ENCODE results near the gene EDNRA. TPM values are rescaled to one million over a fixed set of nuclear protein-coding genes. Genes with fewer than 3 reads are reported as not detected.

EDNRA gene
- total RNA-seq, 1 experiment from 2014 or later, result 0.73 TPM

DNA sequence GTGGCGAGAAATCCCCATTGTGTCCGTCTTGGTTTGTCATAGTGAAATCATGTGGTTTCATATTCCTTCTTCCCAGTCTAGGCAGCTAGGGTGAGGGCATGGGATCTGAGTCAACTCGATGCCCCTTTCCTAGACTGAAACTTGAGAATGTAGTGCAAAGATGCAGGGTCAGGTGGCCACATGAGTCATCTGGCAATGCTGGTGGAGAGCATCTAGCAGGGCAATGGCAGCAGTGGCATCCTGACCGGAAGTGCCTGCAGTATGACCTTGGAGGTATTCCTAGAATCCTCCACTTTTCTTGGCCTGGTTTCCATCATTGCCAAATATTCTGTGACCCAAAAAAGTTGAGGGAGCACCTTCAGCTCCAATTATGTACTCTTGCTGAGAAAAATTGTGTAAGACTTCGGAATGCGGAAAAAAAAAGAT is 97.2 kb downstream of the EDNRA start:
- no TSS peak for BruUV-seq (replicated peaks)
- intact Hi-C loops (cut with micrococcal nuclease; ENCODE audit: unreplicated experiment), result no loop called here
- H3K27me3 Mint-ChIP-seq (ENCODE audit: insufficient read depth, unreplicated experiment), result no peaks in the 10 kb centered on the region
- no peaks in the 10 kb centered on the region for H3K36me3 Mint-ChIP-seq (ENCODE audit: insufficient read depth, unreplicated experiment)
- Histone ChIP-seq H3K4me1 (peaks cover 4% of the 10 kb centered on the region), H3K27me3 (replicated peaks; ENCODE audit: control insufficient read depth, insufficient read depth, low read length) (no peaks in the 10 kb centered on the region), H3K4me3 (ENCODE audit: low read depth, low read length) (no peak overlapping the region), H3K9me3 (no peaks in the 10 kb centered on the region), H3K36me3 (ENCODE audit: control insufficient read depth, insufficient read depth, low read length) (no peaks in the 10 kb centered on the region)
- POLR2A ChIA-PET, result no interaction called here
- H3K27ac Mint-ChIP-seq (ENCODE audit: unreplicated experiment), result no peak overlapping the region
- peaks cover 6% of the 10 kb centered on the region for H3K4me1 Mint-ChIP-seq (ENCODE audit: low read depth, unreplicated experiment)
- TF ChIP-seq, protein P1, sequence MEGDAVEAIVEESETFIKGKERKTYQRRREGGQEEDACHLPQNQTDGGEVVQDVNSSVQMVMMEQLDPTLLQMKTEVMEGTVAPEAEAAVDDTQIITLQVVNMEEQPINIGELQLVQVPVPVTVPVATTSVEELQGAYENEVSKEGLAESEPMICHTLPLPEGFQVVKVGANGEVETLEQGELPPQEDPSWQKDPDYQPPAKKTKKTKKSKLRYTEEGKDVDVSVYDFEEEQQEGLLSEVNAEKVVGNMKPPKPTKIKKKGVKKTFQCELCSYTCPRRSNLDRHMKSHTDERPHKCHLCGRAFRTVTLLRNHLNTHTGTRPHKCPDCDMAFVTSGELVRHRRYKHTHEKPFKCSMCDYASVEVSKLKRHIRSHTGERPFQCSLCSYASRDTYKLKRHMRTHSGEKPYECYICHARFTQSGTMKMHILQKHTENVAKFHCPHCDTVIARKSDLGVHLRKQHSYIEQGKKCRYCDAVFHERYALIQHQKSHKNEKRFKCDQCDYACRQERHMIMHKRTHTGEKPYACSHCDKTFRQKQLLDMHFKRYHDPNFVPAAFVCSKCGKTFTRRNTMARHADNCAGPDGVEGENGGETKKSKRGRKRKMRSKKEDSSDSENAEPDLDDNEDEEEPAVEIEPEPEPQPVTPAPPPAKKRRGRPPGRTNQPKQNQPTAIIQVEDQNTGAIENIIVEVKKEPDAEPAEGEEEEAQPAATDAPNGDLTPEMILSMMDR (IDR thresholded peaks at IDR 0.05; ENCODE audit: insufficient read depth in 1 of 2, low read depth in 1 of 2, low read length in 1 of 2, severe bottlenecking in 1 of 2, unreplicated experiment in 1 of 2), result no peak
- CTCF ChIA-PET, result interaction anchor here (0.8 kb wide), 1 partner anchor 289 kb away, joined by 3 read pairs; no protein-coding TSS in a partner anchor
- DNase-seq, result no peak
- H3K4me3 Mint-ChIP-seq (ENCODE audit: unreplicated experiment), result no peak overlapping the region
- H3K9me3 Mint-ChIP-seq (ENCODE audit: unreplicated experiment), result no peaks in the 10 kb centered on the region

DNA sequence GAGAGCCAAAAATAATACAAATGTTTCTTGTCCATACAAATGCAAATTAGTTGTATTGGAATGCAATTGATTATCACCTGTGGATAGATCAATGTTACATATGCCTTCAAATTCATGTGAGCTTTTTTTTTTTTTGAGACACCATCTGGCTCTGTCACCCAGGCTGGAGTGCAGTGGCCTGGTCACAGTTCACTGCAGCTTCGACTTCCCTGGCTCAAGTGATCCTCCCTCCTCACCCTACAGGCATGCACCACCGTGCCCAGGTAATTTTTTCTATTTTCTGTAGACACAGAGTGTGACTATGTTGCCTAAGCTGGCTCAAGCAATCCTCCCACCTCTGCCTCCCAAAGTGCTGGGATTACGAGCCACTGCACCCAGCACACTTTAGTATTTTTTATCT is 97.7 kb downstream of the EDNRA start:
- peaks cover 7% of the 10 kb centered on the region for H3K4me1 ChIP-seq

DNA sequence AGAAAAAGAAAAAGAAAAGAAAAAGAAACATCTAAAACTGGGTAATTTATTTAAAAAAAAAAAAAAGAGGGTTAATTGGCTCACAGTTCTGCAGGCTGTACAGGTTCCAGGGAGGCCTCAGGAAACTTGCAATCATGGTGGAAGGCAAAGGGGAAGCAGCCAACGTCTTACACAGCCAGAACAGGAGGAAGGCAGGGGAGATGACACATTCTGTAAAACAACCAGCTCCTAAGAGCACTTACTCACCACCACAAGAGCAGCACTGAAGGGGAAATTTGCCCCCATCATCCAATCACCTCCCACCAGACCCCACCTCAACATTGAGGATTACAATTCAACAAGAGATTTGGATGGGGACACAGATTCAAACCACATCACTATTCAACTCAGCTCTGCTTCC is 99.5 kb downstream of the EDNRA start:
- Mint-ChIP-seq H3K36me3 (ENCODE audit: insufficient read depth, unreplicated experiment) (no peaks in the 10 kb centered on the region), H3K4me1 (ENCODE audit: low read depth, unreplicated experiment) (peaks cover 7% of the 10 kb centered on the region), H3K27ac (ENCODE audit: unreplicated experiment) (no peak overlapping the region), H3K9me3 (ENCODE audit: unreplicated experiment) (no peaks in the 10 kb centered on the region), H3K27me3 (ENCODE audit: insufficient read depth, unreplicated experiment) (no peaks in the 10 kb centered on the region), H3K4me3 (ENCODE audit: unreplicated experiment) (no peak overlapping the region)
- H3K36me3 ChIP-seq (ENCODE audit: control insufficient read depth, insufficient read depth, low read length), result no peaks in the 10 kb centered on the region
- H3K27me3 ChIP-seq (replicated peaks; ENCODE audit: control insufficient read depth, insufficient read depth, low read length), result no peaks in the 10 kb centered on the region
- H3K4me3 ChIP-seq (ENCODE audit: low read depth, low read length), result no peak overlapping the region
- ChIA-PET POLR2A (no interaction called here), CTCF (interaction anchor here (0.6 kb wide), 2 partner anchors 409 to 931 kb away, joined by 3 read pairs; no protein-coding TSS in a partner anchor)
- BruUV-seq (replicated peaks), result no TSS peak
- H3K9me3 ChIP-seq, result no peaks in the 10 kb centered on the region
- TF ChIP-seq, protein P1 (IDR thresholded peaks at IDR 0.05; ENCODE audit: insufficient read depth in 1 of 2, low read depth in 1 of 2, low read length in 1 of 2, severe bottlenecking in 1 of 2, unreplicated experiment in 1 of 2), result no peak
- peaks cover 7% of the 10 kb centered on the region for H3K4me1 ChIP-seq
- intact Hi-C loops (cut with micrococcal nuclease; ENCODE audit: unreplicated experiment), result loop anchor here (5.0 kb wide), 1 partner anchor 43 kb away; no protein-coding TSS in a partner anchor
- no peak for DNase-seq

More for the DNA sequence above, 97.7 kb downstream of the EDNRA start:
- no peaks in the 10 kb centered on the region for H3K27me3 ChIP-seq (replicated peaks; ENCODE audit: control insufficient read depth, insufficient read depth, low read length)
- Mint-ChIP-seq H3K9me3 (ENCODE audit: unreplicated experiment) (no peaks in the 10 kb centered on the region), H3K27ac (ENCODE audit: unreplicated experiment) (no peak overlapping the region), H3K36me3 (ENCODE audit: insufficient read depth, unreplicated experiment) (no peaks in the 10 kb centered on the region), H3K27me3 (ENCODE audit: insufficient read depth, unreplicated experiment) (no peaks in the 10 kb centered on the region), H3K4me1 (ENCODE audit: low read depth, unreplicated experiment) (peaks cover 7% of the 10 kb centered on the region), H3K4me3 (ENCODE audit: unreplicated experiment) (no peak overlapping the region)
- POLR2A ChIA-PET, result no interaction called here
- BruUV-seq (replicated peaks), result no TSS peak
- no peaks in the 10 kb centered on the region for H3K36me3 ChIP-seq (ENCODE audit: control insufficient read depth, insufficient read depth, low read length)
- intact Hi-C loops (cut with micrococcal nuclease; ENCODE audit: unreplicated experiment), result no loop called here
- no peak overlapping the region for H3K4me3 ChIP-seq (ENCODE audit: low read depth, low read length)
- TF ChIP-seq, protein P1 (IDR thresholded peaks at IDR 0.05; ENCODE audit: insufficient read depth in 1 of 2, low read depth in 1 of 2, low read length in 1 of 2, severe bottlenecking in 1 of 2, unreplicated experiment in 1 of 2), result no peak
- no peak for DNase-seq
- CTCF ChIA-PET, result no interaction called here
- H3K9me3 ChIP-seq, result no peaks in the 10 kb centered on the region
